A549 (cell line): Measurements from ENCODE around the gene ILDR2.

Source experiments
- CEBPB ChIP-seq, 2 experiments: fragments of >200 bp in 1 of 2; sonication (Bioruptor Twin) in 1 of 2; formaldehyde crosslinking in 1 of 2; IDR thresholded peaks; 2 replicates each; pipeline ENCODE4 v1.6.1; 2012 to 2016
- MAZ ChIP-seq: fragments of 150-350 bp; IDR thresholded peaks from 2 replicates; pipeline ENCODE4 v1.6.1; 2014; ENCODE audit warnings: antibody characterized with exemption, low read depth, low read length, borderline replicate concordance
- MYC ChIP-seq: IDR thresholded peaks from 2 replicates; pipeline ENCODE4 v1.6.1; 2012; ENCODE audit warnings: mild to moderate bottlenecking, inconsistent platforms, low read length, improper control_type of control experiment, borderline replicate concordance
- TF ChIP-seq, protein P1 (sequence below): fragments of >200 bp; sonication (Bioruptor Twin); formaldehyde crosslinking; IDR thresholded peaks from 3 replicates; pipeline ENCODE4 v1.5.1; 2016

DNA sequence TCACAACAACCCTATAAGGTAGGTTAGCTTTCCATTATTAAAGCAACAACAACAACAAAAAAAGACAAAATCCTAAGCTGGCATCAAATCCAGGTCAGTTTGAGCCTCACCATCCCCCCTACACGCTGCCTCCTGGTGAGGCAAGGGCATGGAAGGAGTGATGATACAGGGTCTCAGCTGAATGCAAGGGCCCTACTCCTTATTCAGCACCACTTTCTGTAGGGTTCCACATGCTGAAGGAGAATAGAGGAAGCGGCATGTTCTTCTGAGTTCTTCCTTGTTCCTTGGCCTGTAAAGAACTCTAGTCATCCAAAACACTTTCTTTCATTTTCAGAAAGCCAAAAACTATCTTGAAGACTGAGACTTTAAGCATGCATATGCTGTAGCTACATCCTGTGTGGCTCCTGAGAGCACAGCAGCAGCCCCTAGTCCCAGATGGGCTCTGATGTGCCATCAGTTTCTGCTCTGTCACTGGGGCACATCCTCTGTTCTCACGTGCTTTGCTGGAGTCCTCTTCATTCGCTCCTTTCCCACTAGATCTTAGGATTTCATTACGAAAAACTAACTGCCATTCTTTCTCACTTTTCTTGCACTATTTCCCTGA lies 6.2 kb downstream of the ILDR2 start:
- TF ChIP-seq, protein P1, sequence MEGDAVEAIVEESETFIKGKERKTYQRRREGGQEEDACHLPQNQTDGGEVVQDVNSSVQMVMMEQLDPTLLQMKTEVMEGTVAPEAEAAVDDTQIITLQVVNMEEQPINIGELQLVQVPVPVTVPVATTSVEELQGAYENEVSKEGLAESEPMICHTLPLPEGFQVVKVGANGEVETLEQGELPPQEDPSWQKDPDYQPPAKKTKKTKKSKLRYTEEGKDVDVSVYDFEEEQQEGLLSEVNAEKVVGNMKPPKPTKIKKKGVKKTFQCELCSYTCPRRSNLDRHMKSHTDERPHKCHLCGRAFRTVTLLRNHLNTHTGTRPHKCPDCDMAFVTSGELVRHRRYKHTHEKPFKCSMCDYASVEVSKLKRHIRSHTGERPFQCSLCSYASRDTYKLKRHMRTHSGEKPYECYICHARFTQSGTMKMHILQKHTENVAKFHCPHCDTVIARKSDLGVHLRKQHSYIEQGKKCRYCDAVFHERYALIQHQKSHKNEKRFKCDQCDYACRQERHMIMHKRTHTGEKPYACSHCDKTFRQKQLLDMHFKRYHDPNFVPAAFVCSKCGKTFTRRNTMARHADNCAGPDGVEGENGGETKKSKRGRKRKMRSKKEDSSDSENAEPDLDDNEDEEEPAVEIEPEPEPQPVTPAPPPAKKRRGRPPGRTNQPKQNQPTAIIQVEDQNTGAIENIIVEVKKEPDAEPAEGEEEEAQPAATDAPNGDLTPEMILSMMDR: no peak
- TF ChIP-seq CEBPB (IDR thresholded peaks at IDR 0.05): no peak
- no peak for TF ChIP-seq MAZ
- TF ChIP-seq MYC: no peak
